Kidney (tissue), 14 donors: ENCODE results near the gene TTLL11. TPM values are rescaled to one million over a fixed set of nuclear protein-coding genes. Genes with fewer than 3 reads are reported as not detected.
A peak's percentile ranks its signal among the peaks of the same experiment; 100 is the strongest.

ENCODE experiments used
- DNase-seq, 5 donors: peaks; one replicate each; pipeline ENCODE4 v3.0.0-alpha.2; 2013 to 2020
- FAIRE-seq: peaks from 2 replicates; lab custom pipeline; 2012; peaks lifted over from hg19 to GRCh38; lab: Jason Lieb, UNC
- H3K27ac ChIP-seq, 2 donors: one replicate each; pipeline ENCODE4 v1.7.0; 2013; ENCODE audit warnings: low read depth in 2 of 2, low read length in 2 of 2, inconsistent platforms in 1 of 2
- H3K27me3 ChIP-seq: one replicate; pipeline ENCODE4 v1.7.1; 2013; ENCODE audit warnings: low read length, inconsistent platforms; ENCODE audit not compliant: control insufficient read depth, insufficient read depth
- H3K36me3 ChIP-seq, 3 donors: one replicate each; pipeline versions ENCODE4 v1.7.0 to v1.7.1; 2013; ENCODE audit warnings: low read length in 3 of 3, control low read depth in 1 of 3, inconsistent platforms in 1 of 3; ENCODE audit not compliant: insufficient read depth in 3 of 3, control insufficient read depth in 2 of 3
- H3K4me1 ChIP-seq, 3 donors: one replicate each; pipeline versions ENCODE4 v1.7.0 to v1.7.1; 2013; ENCODE audit warnings: low read length in 3 of 3, inconsistent platforms in 1 of 3, low read depth in 1 of 3; ENCODE audit not compliant: control insufficient read depth in 2 of 3, insufficient read depth in 2 of 3
- H3K4me3 ChIP-seq, 3 donors: one replicate each; pipeline versions ENCODE4 v1.7.0 to v1.8.1; 2013; ENCODE audit warnings: low read length in 3 of 3, control low read depth in 1 of 3, inconsistent platforms in 1 of 3
- H3K9ac ChIP-seq, 3 donors: one replicate each; pipeline versions ENCODE4 v1.7.0 to v1.7.1; 2013; ENCODE audit warnings: low read length in 3 of 3, control low read depth in 1 of 3, inconsistent platforms in 1 of 3
- H3K9me3 ChIP-seq, 3 donors: one replicate each; pipeline versions ENCODE4 v1.7.0 to v1.7.1; 2013; ENCODE audit warnings: low read length in 3 of 3, control low read depth in 1 of 3, inconsistent platforms in 1 of 3; ENCODE audit not compliant: control insufficient read depth in 2 of 3, insufficient read depth in 1 of 3
- CTCF ChIP-seq: IDR thresholded peaks from 3 replicates; pipeline ENCODE4 v1.5.1; 2012; ENCODE audit warnings: mild to moderate bottlenecking, moderate library complexity, borderline replicate concordance; ENCODE audit not compliant: insufficient read depth; ENCODE audit errors: extremely low read depth
- intact Hi-C: fragments of 100-400 bp; cut with DNase I; formaldehyde crosslinking; loops from one replicate; pipeline ENCODE4 v1.11.1; 2022
- polyA plus RNA-seq: library from polyadenylated mRNA; stranded (reverse); fragments of 350-450 nt; fragmentation: Illumina TruSeq; extraction: RNeasy Lipid Tissue Mini Kit (QIAGEN cat#74804); gene quantifications from one replicate; pipeline ENCODE4 v1.2.3, GENCODE V29; 2014; ENCODE audit warnings: low read depth, low replicate concordance; ENCODE audit not compliant: insufficient read depth
- total RNA-seq: library from RNA; stranded (reverse); fragmentation: NEBNext Ultra II Directional; extraction: Animal tissue kit (Norgen Biotek cat#: 25700); gene quantifications from one replicate; pipeline ENCODE4 v1.2.1, GENCODE V29; 2021
- donor health status: control.
- donor health status: control.
- donor health status: control.
- donor health status: control.
- donor health status: control.
- donor health status: DM: yes; HTN: yes; CAD: no.
- donor health status: Normal renal cell carcinoma (clear cell type).

TTLL11 gene
- total and polyA plus RNA-seq, 2 donors from 2014 or later = 2.3 to 10.0 TPM

- no peak for TF ChIP-seq CTCF
- H3K4me1 ChIP-seq = peaks cover 0 to 3% (median 0%) of the 10 kb centered on the region in 3 donors
- H3K9ac ChIP-seq = no peak overlapping the region
- H3K9me3 ChIP-seq = peaks cover 0 to 4% (median 0%) of the 10 kb centered on the region in 3 donors
- FAIRE-seq (no peak), DNase-seq (peak in 2 of 5 donors; percentile 30 to 60)
- H3K4me3 ChIP-seq = no peak overlapping the region
- peaks cover 2 to 49% (median 31%) of the 10 kb centered on the region in 3 donors for H3K36me3 ChIP-seq
- intact Hi-C loops = no loop called here
- no peak overlapping the region for H3K27ac ChIP-seq
- no peaks in the 10 kb centered on the region for H3K27me3 ChIP-seq
Measured at GRCh38 chr9:121776001-121776738, 316.9 kb downstream of the TTLL11 start.

- H3K9me3 ChIP-seq = peaks cover 0 to 4% (median 0%) of the 10 kb centered on the region in 3 donors
- no peak overlapping the region for H3K4me3 ChIP-seq
- H3K36me3 ChIP-seq = peaks cover 4 to 49% (median 36%) of the 10 kb centered on the region in 3 donors
- peak overlapping the region in 1 of 2 donors; percentile 47 for H3K27ac ChIP-seq
- peaks cover 0 to 3% (median 0%) of the 10 kb centered on the region in 3 donors for H3K4me1 ChIP-seq
- TF ChIP-seq CTCF = no peak
- FAIRE-seq (no peak), DNase-seq (peak in 1 of 5 donors; percentile 46)
- H3K27me3 ChIP-seq = no peaks in the 10 kb centered on the region
- intact Hi-C loops = no loop called here
- no peak overlapping the region for H3K9ac ChIP-seq
Measured at GRCh38 chr9:121774715-121775613, 318.1 kb downstream of the TTLL11 start.

GRCh38 chr9:121773954-121774714 lies 319.0 kb downstream of the TTLL11 start:
- Histone ChIP-seq H3K4me3 (no peak overlapping the region), H3K9ac (no peak overlapping the region), H3K27me3 (no peaks in the 10 kb centered on the region), H3K36me3 (peaks cover 8 to 57% (median 44%) of the 10 kb centered on the region in 3 donors), H3K9me3 (peaks cover 0 to 4% (median 0%) of the 10 kb centered on the region in 3 donors), H3K27ac (peak overlapping the region in 1 of 2 donors; percentile 47), H3K4me1 (peaks cover 0 to 3% (median 0%) of the 10 kb centered on the region in 3 donors)
- DNase-seq (peak in 2 of 5 donors; percentile 32 to 56), FAIRE-seq (no peak)
- no peak for TF ChIP-seq CTCF
- intact Hi-C loops = no loop called here
